ENCODE measurements around the gene HOXA4. TPM values are rescaled to one million over a fixed set of nuclear protein-coding genes. Genes with fewer than 3 reads are reported as not detected.

The HOXA4 gene
- total RNA-seq, 2 experiments from 2014 or later: not detected

DNA sequence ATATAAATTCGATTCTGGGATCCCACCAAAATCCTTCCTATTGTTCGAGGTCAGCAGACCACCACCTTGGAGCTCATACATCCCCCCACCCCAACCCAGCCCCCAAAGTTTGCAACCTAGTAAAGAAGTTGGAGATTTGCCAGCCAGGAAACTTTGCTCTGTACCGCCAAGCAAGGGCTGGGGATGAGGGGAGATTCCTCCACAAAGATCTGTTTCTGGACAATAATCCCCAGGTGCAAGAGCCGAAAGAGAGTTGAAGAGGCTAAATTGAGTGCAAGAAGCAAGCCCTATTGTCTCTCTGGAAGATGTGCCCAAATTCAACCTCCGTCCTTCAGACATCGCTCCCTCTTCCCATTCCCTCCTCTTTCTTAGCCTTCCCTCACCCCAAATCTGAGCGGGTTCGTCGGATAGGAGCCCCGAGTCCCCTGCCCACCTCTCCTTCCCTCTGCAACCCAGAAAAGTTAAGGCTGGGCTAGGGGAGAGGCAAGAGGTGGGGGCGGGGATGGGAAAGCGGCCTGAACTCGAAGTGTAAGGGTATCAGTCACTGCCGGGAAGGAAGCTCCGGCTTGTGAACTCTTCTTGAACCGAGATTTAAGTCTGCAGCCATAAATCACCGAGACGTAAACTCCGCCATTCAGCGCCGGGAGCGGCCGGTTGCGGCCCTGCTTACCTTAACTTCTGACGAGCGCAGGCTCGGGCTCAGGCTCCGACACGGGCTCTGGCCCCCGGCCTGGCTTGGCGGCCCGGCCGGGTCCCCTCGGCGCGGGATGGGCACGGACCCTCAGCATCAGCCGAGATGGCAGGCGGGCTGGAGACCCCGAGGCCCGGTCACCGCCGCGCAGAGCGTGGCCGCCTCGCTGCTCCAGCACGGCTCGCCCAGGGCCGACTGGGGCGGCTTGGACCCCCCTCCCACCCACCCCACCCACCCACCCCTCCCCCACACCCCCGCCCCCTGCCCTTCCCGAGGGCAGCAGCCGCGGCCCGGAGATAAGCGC is 17.3 kb downstream of the HOXA4 start:
- Mint-ChIP-seq H3K27me3 (ENCODE audit: low read depth) (no peaks in the 10 kb centered on the region), H3K4me3 (no peak overlapping the region), H3K9me3 (ENCODE audit: insufficient read depth) (no peaks in the 10 kb centered on the region), H3K4me1 (ENCODE audit: low read depth) (no peaks in the 10 kb centered on the region), H3K36me3 (ENCODE audit: low read depth) (no peaks in the 10 kb centered on the region), H3K27ac (no peak overlapping the region)
- ChIA-PET CTCF (no interaction called here), POLR2A (no interaction called here)
- DNase-seq: no peak
- no peak for ATAC-seq

GRCh38 chr7:27112361-27112760 is 18.2 kb downstream of the HOXA4 start:
- Mint-ChIP-seq H3K4me1 (ENCODE audit: low read depth) (no peaks in the 10 kb centered on the region), H3K36me3 (ENCODE audit: low read depth) (no peaks in the 10 kb centered on the region), H3K9me3 (ENCODE audit: insufficient read depth) (no peaks in the 10 kb centered on the region), H3K4me3 (no peak overlapping the region), H3K27ac (no peak overlapping the region), H3K27me3 (ENCODE audit: low read depth) (no peaks in the 10 kb centered on the region)
- DNase-seq (no peak), ATAC-seq (no peak)
- CTCF ChIA-PET: no interaction called here
- POLR2A ChIA-PET: no interaction called here

- no peaks in the 10 kb centered on the region for H3K27me3 Mint-ChIP-seq (ENCODE audit: low read depth)
- ChIA-PET CTCF (no interaction called here), POLR2A (no interaction called here)
- DNase-seq (no peak), ATAC-seq (no peak)
- H3K9me3 Mint-ChIP-seq (ENCODE audit: insufficient read depth): no peaks in the 10 kb centered on the region
- no peak overlapping the region for H3K27ac Mint-ChIP-seq
- no peaks in the 10 kb centered on the region for H3K4me1 Mint-ChIP-seq (ENCODE audit: low read depth)
- no peak overlapping the region for H3K4me3 Mint-ChIP-seq
- H3K36me3 Mint-ChIP-seq (ENCODE audit: low read depth): no peaks in the 10 kb centered on the region
Measured at GRCh38 chr7:27111751-27112277, 18.7 kb downstream of the HOXA4 start.

GRCh38 chr7:27111042-27111750 is 19.4 kb downstream of the HOXA4 start:
- ATAC-seq (no peak), DNase-seq (no peak)
- H3K27ac Mint-ChIP-seq: no peak overlapping the region
- CTCF ChIA-PET: no interaction called here
- no peaks in the 10 kb centered on the region for H3K27me3 Mint-ChIP-seq (ENCODE audit: low read depth)
- POLR2A ChIA-PET: interaction anchor here (0.7 kb wide), 1 partner anchor 131 kb away, joined by 3 read pairs; the partner anchor contains the start of gene EVX1
- H3K4me3 Mint-ChIP-seq: no peak overlapping the region
- no peaks in the 10 kb centered on the region for H3K4me1 Mint-ChIP-seq (ENCODE audit: low read depth)
- H3K9me3 Mint-ChIP-seq (ENCODE audit: insufficient read depth): no peaks in the 10 kb centered on the region
- no peaks in the 10 kb centered on the region for H3K36me3 Mint-ChIP-seq (ENCODE audit: low read depth)

DNA sequence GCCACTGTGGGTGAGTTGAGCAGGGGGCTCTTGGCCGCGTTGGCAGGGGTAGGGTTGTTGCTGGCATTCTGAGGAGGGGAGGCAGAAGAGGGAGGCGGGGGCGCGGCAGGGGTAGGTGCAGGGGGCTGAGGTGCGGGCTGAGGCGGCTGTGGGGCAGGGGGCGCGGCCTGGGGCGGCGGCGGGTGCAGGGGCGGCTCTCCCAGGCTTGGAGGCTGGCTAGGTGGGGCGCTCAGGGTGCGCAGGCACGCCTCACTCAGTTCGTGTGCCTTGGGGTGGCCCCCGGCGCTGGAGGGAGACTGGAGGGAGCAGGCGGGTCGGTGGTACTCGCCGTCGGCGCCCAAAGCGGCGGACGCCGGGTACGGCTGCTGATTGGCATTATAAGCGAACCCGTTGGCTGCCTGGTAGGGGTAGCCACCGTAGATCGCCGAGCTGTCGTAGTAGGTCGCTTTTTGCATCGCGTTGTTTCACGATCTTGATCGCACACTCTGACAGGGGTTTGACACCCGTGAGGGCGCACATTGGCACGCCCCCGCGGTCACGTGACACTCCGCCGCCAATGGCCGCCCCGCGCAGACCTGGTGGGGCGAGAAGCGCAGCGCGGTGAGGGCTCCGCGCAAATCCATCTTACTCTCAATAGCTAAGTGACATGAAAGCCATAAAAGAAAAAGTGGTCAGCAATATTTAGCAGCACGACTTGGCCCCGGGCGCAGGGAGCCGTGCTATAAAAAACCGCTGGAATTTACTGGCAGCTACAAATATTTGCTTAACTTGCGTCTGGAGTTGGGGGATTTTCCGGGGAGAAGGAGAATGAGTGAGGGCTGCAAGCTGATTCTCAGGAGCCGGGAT is 20.1 kb downstream of the HOXA4 start:
- CTCF ChIA-PET: interaction anchor here (0.9 kb wide), 1 partner anchor 9 kb away, joined by 3 read pairs; no protein-coding TSS in a partner anchor
- POLR2A ChIA-PET: interaction anchor here (0.7 kb wide), 1 partner anchor 132 kb away, joined by 3 read pairs; the partner anchor contains the start of gene EVX1
- H3K9me3 Mint-ChIP-seq (ENCODE audit: insufficient read depth): no peaks in the 10 kb centered on the region
- no peaks in the 10 kb centered on the region for H3K4me1 Mint-ChIP-seq (ENCODE audit: low read depth)
- no peak overlapping the region for H3K4me3 Mint-ChIP-seq
- peaks cover 4% of the 10 kb centered on the region for H3K27me3 Mint-ChIP-seq (ENCODE audit: low read depth)
- H3K36me3 Mint-ChIP-seq (ENCODE audit: low read depth): no peaks in the 10 kb centered on the region
- H3K27ac Mint-ChIP-seq: no peak overlapping the region
- DNase-seq (no peak), ATAC-seq (no peak)

DNA sequence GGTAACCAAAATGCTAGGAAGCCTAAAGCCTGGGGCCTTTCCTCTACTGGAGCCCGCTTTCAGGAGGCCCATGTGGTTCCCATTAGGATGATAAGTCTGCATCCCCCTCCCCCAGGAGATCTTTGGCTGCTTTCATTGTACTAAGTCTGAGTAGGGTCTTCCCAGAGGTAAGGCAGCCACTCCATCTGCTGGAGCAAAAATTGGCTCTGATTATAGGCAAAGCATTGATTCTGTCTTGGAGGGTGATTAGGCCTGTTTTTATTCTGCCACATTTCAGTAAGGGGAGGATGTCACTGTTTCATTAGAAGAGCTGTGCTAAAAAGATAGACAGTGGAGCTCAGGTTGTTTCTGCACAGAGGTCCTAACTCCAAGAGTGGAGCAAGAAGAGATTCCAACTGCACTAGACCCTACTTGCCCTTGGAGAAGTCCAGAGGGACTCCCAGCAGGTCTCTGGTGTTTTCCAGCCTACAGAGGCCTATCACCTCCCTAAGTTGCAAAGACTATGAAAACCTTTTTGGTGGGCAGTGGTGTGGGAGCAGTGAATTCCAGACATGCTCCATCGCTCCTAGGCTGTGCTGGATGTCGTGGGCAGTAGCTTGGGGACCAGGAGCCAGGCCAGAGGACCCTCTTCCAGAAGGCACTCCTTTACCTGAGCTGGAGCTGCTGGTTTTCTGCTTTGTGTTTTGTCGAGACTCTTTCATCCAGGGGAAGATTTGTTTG is 20.9 kb downstream of the HOXA4 start:
- H3K9me3 Mint-ChIP-seq (ENCODE audit: insufficient read depth): no peaks in the 10 kb centered on the region
- POLR2A ChIA-PET: no interaction called here
- no peak overlapping the region for H3K27ac Mint-ChIP-seq
- CTCF ChIA-PET: interaction anchor here (0.9 kb wide), 1 partner anchor 10 kb away, joined by 3 read pairs; no protein-coding TSS in a partner anchor
- DNase-seq (no peak), ATAC-seq (no peak)
- H3K27me3 Mint-ChIP-seq (ENCODE audit: low read depth): peaks cover 7% of the 10 kb centered on the region
- no peaks in the 10 kb centered on the region for H3K4me1 Mint-ChIP-seq (ENCODE audit: low read depth)
- no peak overlapping the region for H3K4me3 Mint-ChIP-seq
- no peaks in the 10 kb centered on the region for H3K36me3 Mint-ChIP-seq (ENCODE audit: low read depth)

DNA sequence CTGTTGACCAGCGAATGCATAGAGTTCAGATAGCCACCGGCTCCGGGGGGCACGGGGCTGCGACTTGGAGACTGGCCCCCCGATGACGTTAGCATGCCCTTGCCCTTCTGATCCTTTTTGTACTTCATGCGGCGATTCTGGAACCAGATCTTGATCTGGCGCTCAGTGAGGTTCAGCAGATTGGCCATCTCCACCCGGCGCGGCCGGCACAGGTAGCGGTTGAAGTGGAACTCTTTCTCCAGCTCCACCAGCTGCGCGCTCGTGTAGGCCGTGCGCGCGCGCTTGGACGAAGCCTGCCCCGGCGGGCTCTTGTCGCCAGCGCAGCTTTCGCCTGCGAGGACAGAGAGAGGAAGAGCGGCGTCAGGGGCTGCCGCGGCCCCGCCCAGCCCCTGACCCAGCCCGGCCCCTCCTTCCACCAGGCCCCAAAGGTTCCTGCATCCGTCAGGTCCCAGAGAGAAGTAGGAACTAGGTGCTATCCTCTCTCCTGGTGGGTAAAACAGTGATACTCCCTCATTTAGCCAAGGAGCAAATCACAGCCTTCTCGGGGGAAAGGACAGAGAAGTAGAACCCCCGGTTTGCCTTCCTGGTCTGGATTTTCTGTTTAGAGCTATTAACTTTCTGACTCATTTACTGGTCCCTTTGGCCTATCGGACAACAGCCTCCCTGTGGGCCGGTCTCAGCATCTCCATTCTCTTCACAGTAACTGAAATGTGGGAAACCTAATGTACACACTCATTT is 22.0 kb downstream of the HOXA4 start:
- no peak overlapping the region for H3K4me3 Mint-ChIP-seq
- H3K4me1 Mint-ChIP-seq (ENCODE audit: low read depth): no peaks in the 10 kb centered on the region
- ChIA-PET CTCF (no interaction called here), POLR2A (no interaction called here)
- no peaks in the 10 kb centered on the region for H3K9me3 Mint-ChIP-seq (ENCODE audit: insufficient read depth)
- ATAC-seq: no peak
- peaks cover 15% of the 10 kb centered on the region for H3K27me3 Mint-ChIP-seq (ENCODE audit: low read depth)
- DNase-seq: no peak
- no peak overlapping the region for H3K27ac Mint-ChIP-seq
- no peaks in the 10 kb centered on the region for H3K36me3 Mint-ChIP-seq (ENCODE audit: low read depth)

GRCh38 chr7:27107391-27108381 is 22.9 kb downstream of the HOXA4 start:
- Mint-ChIP-seq H3K36me3 (ENCODE audit: low read depth) (peaks cover 2% of the 10 kb centered on the region), H3K27ac (no peak overlapping the region), H3K4me3 (no peak overlapping the region), H3K4me1 (ENCODE audit: low read depth) (peaks cover 3% of the 10 kb centered on the region), H3K27me3 (ENCODE audit: low read depth) (peaks cover 24% of the 10 kb centered on the region), H3K9me3 (ENCODE audit: insufficient read depth) (no peaks in the 10 kb centered on the region)
- CTCF ChIA-PET: no interaction called here
- POLR2A ChIA-PET: no interaction called here
- ATAC-seq: no peak
- DNase-seq: no peak

GRCh38 chr7:27106901-27107240 is 23.7 kb downstream of the HOXA4 start:
- CTCF ChIA-PET: no interaction called here
- DNase-seq: no peak
- peaks cover 30% of the 10 kb centered on the region for H3K27me3 Mint-ChIP-seq (ENCODE audit: low read depth)
- H3K36me3 Mint-ChIP-seq (ENCODE audit: low read depth): peaks cover 2% of the 10 kb centered on the region
- no peak overlapping the region for H3K4me3 Mint-ChIP-seq
- no peaks in the 10 kb centered on the region for H3K9me3 Mint-ChIP-seq (ENCODE audit: insufficient read depth)
- ATAC-seq: no peak
- peaks cover 8% of the 10 kb centered on the region for H3K4me1 Mint-ChIP-seq (ENCODE audit: low read depth)
- POLR2A ChIA-PET: interaction anchor here (1.1 kb wide), 1 partner anchor 10 kb away, joined by 4 read pairs; no protein-coding TSS in a partner anchor
- H3K27ac Mint-ChIP-seq: no peak overlapping the region
